ENCODE data around the gene MKRN2. TPM values are rescaled to one million over a fixed set of nuclear protein-coding genes. Genes with fewer than 3 reads are reported as not detected.

The MKRN2 gene
- total and polyA plus RNA-seq, 5 donors from 2014 or later: 24.6 to 61.6 (median 51.1) TPM

DNA sequence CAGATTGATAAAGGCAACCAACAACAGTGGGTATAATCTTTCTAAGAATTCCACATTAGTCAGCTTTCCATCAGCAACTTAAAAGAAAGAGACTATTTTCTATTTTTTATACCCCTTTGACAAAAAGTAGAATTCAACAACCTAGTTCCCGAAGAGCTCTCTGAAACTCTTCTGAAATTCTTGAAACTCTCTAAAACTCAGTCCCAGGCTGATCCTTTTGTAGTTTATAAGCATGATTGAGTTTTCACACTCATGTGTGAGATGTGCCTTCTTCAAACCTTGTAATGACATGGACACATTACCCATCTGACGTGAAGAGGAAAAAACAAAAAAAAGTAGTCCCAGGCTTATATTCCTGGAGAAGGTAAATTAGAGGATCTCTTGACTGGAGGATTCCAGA is 75.6 kb downstream of the MKRN2 start:
- H3K27ac ChIP-seq (ENCODE audit: insufficient read depth, low read length, poor library complexity, severe bottlenecking): no peak overlapping the region
- peaks cover 17% of the 10 kb centered on the region for H3K4me1 ChIP-seq (ENCODE audit: control insufficient read depth, insufficient read depth, low read length, poor library complexity, severe bottlenecking)
- peaks cover 19% of the 10 kb centered on the region for H3K36me3 Mint-ChIP-seq
- no peaks in the 10 kb centered on the region for H3K27me3 Mint-ChIP-seq
- peak overlapping the region; percentile 23 to 73 (median 66) for H3K27ac Mint-ChIP-seq
- peaks cover 28 to 71% (median 36%) of the 10 kb centered on the region in 4 donors for H3K4me1 Mint-ChIP-seq
- no peaks in the 10 kb centered on the region for H3K27me3 ChIP-seq (ENCODE audit: control insufficient read depth, insufficient read depth, low read length)
- no peaks in the 10 kb centered on the region for H3K9me3 Mint-ChIP-seq
- no peaks in the 10 kb centered on the region for H3K9me3 ChIP-seq (ENCODE audit: control insufficient read depth in 2 of 2, low read length in 2 of 2)
- ATAC-seq (ENCODE audit: low read depth in 2 of 2) (no peak), DNase-seq (no peak)
- no peak overlapping the region for H3K4me3 ChIP-seq (ENCODE audit: low read depth, low read length)
- H3K4me3 Mint-ChIP-seq: peak overlapping the region in 1 of 4 donors; percentile 15
- H3K36me3 ChIP-seq (ENCODE audit: control insufficient read depth, insufficient read depth, low read length): no peaks in the 10 kb centered on the region

DNA sequence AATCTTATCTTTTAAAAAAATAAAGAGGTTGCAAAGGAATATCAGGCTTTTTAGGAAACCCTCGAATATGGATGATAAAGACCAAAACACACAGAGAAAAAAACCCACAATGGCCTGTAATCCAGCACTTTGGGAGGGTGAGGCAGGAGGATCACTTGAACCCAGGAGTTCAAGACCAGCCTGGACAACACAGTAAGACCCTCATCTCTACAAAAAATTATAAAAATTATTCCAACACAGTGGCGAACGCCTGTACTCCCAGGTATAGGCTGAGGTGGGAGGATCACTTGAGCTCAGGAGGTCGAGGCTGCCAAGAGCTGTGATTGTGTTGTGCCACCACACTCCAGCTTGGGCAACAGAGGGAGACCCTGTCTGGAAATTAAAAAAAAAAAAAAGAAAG is 76.2 kb downstream of the MKRN2 start:
- peaks cover 19% of the 10 kb centered on the region for H3K36me3 Mint-ChIP-seq
- H3K27me3 Mint-ChIP-seq: no peaks in the 10 kb centered on the region
- H3K4me1 ChIP-seq (ENCODE audit: control insufficient read depth, insufficient read depth, low read length, poor library complexity, severe bottlenecking): peaks cover 16% of the 10 kb centered on the region
- ATAC-seq (ENCODE audit: low read depth in 2 of 2) (no peak), DNase-seq (no peak)
- peaks cover 4% of the 10 kb centered on the region for H3K36me3 ChIP-seq (ENCODE audit: control insufficient read depth, insufficient read depth, low read length)
- no peaks in the 10 kb centered on the region for H3K9me3 Mint-ChIP-seq
- no peaks in the 10 kb centered on the region for H3K9me3 ChIP-seq (ENCODE audit: control insufficient read depth in 2 of 2, low read length in 2 of 2)
- H3K27me3 ChIP-seq (ENCODE audit: control insufficient read depth, insufficient read depth, low read length): no peaks in the 10 kb centered on the region
- peaks cover 29 to 69% (median 37%) of the 10 kb centered on the region in 4 donors for H3K4me1 Mint-ChIP-seq
- H3K27ac ChIP-seq (ENCODE audit: insufficient read depth, low read length, poor library complexity, severe bottlenecking): no peak overlapping the region
- H3K4me3 ChIP-seq (ENCODE audit: low read depth, low read length): no peak overlapping the region
- H3K27ac Mint-ChIP-seq: peak overlapping the region in 1 of 3 donors; percentile 23
- H3K4me3 Mint-ChIP-seq: no peak overlapping the region

Other genes with a start within 250 kb of the MKRN2 start
- gene TSEN2, start 72.6 kb upstream of the MKRN2 start, total RNA-seq: 7.8 TPM
- 10 to 100 TPM in 2 of 4 donors, 1 to 10 TPM in 2; 8.2 to 14.9 (median 12.1) TPM for gene TSEN2, start 72.6 kb upstream of the MKRN2 start, polyA plus RNA-seq
- gene MKRN2OS, start 11.6 kb upstream of the MKRN2 start, total RNA-seq: not detected
- under 1 TPM in 1 of 4 donors, not detected in 3; 0.21 TPM for gene MKRN2OS, start 11.6 kb upstream of the MKRN2 start, polyA plus RNA-seq
- 133 TPM for gene RAF1, start 107.0 kb downstream of the MKRN2 start, total RNA-seq
- gene RAF1, start 107.0 kb downstream of the MKRN2 start, polyA plus RNA-seq: 10 to 100 TPM; 54.1 to 73.5 (median 66.3) TPM
- gene TMEM40, start 202.2 kb downstream of the MKRN2 start, total RNA-seq: 4.4 TPM
- not detected for gene TMEM40, start 202.2 kb downstream of the MKRN2 start, polyA plus RNA-seq
- 0.72 TPM for gene CAND2, start 239.6 kb downstream of the MKRN2 start, total RNA-seq
- under 1 TPM; 0.63 to 0.98 (median 0.83) TPM for gene CAND2, start 239.6 kb downstream of the MKRN2 start, polyA plus RNA-seq

All from CD4-positive, CD25-positive, alpha-beta regulatory T cell (primary cell).